Trophoblast cell (in vitro differentiated cells and primary cell): ENCODE data around the gene ARHGAP42.

Experiments used
- DNase-seq, 2 donors: peaks; one replicate each; pipeline ENCODE4 v3.0.0-alpha.2; 2016
- H2AFZ ChIP-seq: 2 replicates; pipeline ENCODE4 v1.6.1; 2013; ENCODE audit warnings: low read length, moderate library complexity, mild to moderate bottlenecking; ENCODE audit not compliant: insufficient read depth, poor library complexity
- H2AK5ac ChIP-seq: 2 replicates; pipeline ENCODE4 v1.6.1; 2013; ENCODE audit warnings: mild to moderate bottlenecking, low read length
- H2BK120ac ChIP-seq: 2 replicates; pipeline ENCODE4 v1.6.1; 2013; ENCODE audit warnings: low read length, mild to moderate bottlenecking, moderate library complexity; ENCODE audit not compliant: insufficient read depth, poor library complexity
- H2BK12ac ChIP-seq: 2 replicates; pipeline ENCODE4 v1.6.1; 2013; ENCODE audit warnings: mild to moderate bottlenecking, low read length, moderate library complexity
- H2BK5ac ChIP-seq: 2 replicates; pipeline ENCODE4 v1.6.1; 2013; ENCODE audit warnings: low read length, low read depth, moderate library complexity, mild to moderate bottlenecking; ENCODE audit not compliant: poor library complexity
- H3K14ac ChIP-seq: 2 replicates; pipeline ENCODE4 v1.6.1; 2013; ENCODE audit warnings: mild to moderate bottlenecking, low read length
- H3K18ac ChIP-seq: 2 replicates; pipeline ENCODE4 v1.6.1; 2013; ENCODE audit warnings: mild to moderate bottlenecking, low read length
- H3K23ac ChIP-seq: 2 replicates; pipeline ENCODE4 v1.6.1; 2013; ENCODE audit warnings: low read length
- H3K27ac ChIP-seq: 2 replicates; pipeline ENCODE4 v1.5.1; 2013; ENCODE audit warnings: low read depth, mild to moderate bottlenecking, inconsistent platforms, low read length, moderate library complexity
- H3K27me3 ChIP-seq: 2 replicates; pipeline ENCODE4 v1.6.1; 2013; ENCODE audit warnings: inconsistent platforms, mild to moderate bottlenecking, low read length, moderate library complexity; ENCODE audit not compliant: insufficient read depth
- H3K36me3 ChIP-seq, 2 experiments: 1 replicate in 1 of 2; 2 replicates in 1 of 2; pipeline ENCODE4 v1.6.1; 2013; ENCODE audit warnings: low read length in 2 of 2, mild to moderate bottlenecking in 2 of 2, moderate library complexity in 1 of 2; ENCODE audit not compliant: insufficient read depth in 2 of 2, control insufficient read depth in 1 of 2
- H3K4ac ChIP-seq: 2 replicates; pipeline ENCODE4 v1.6.1; 2013; ENCODE audit warnings: low read depth, mild to moderate bottlenecking, low read length, moderate library complexity
- H3K4me1 ChIP-seq, 2 experiments: 1 replicate in 1 of 2; 2 replicates in 1 of 2; pipeline ENCODE4 v1.6.1; 2013; ENCODE audit warnings: low read length in 2 of 2, mild to moderate bottlenecking in 2 of 2, moderate library complexity in 1 of 2; ENCODE audit not compliant: insufficient read depth in 2 of 2, control insufficient read depth in 1 of 2
- H3K4me2 ChIP-seq: 2 replicates; pipeline ENCODE4 v1.6.1; 2013; ENCODE audit warnings: inconsistent platforms, mild to moderate bottlenecking, low read length, moderate library complexity
- H3K4me3 ChIP-seq: 2 replicates; pipeline ENCODE4 v1.5.1; 2013; ENCODE audit warnings: mild to moderate bottlenecking, low read depth, low read length, inconsistent platforms
- H3K79me1 ChIP-seq: one replicate; pipeline ENCODE4 v1.6.1; 2013; ENCODE audit warnings: low read length
- H3K79me2 ChIP-seq: 2 replicates; pipeline ENCODE4 v1.6.1; 2013; ENCODE audit warnings: low read length, mild to moderate bottlenecking; ENCODE audit not compliant: control insufficient read depth, insufficient read depth, poor library complexity
- H3K9ac ChIP-seq: 2 replicates; pipeline ENCODE4 v1.6.1; 2013; ENCODE audit warnings: mild to moderate bottlenecking, low read length
- H3K9me3 ChIP-seq: 2 replicates; pipeline ENCODE4 v1.6.1; 2013; ENCODE audit warnings: low read depth, mild to moderate bottlenecking, control low read depth, inconsistent platforms, low read length; ENCODE audit not compliant: insufficient read depth
- H4K12ac ChIP-seq: 2 replicates; pipeline ENCODE4 v1.6.1; 2013; ENCODE audit warnings: low read depth, mild to moderate bottlenecking, low read length, moderate library complexity
- H4K8ac ChIP-seq: 2 replicates; pipeline ENCODE4 v1.6.1; 2013; ENCODE audit warnings: low read depth, mild to moderate bottlenecking, low read length, moderate library complexity
- H4K91ac ChIP-seq: one replicate; pipeline ENCODE4 v1.6.1; 2013; ENCODE audit warnings: low read depth, mild to moderate bottlenecking, low read length, moderate library complexity
- WGBS: extraction: QIAGEN DNeasy Blood & Tissue Kit; methylation state at CpG from one replicate; pipeline ENCODE4 v1.1.7; 2013; ENCODE audit warnings: missing lambda C conversion rate; ENCODE audit not compliant: insufficient read length, insufficient coverage; ENCODE audit errors: extremely low coverage; 5-methylcytosine and 5-hydroxymethylcytosine counted together

Gene ARHGAP42

GRCh38 chr11:100820621-100821020, 133.5 kb downstream of the ARHGAP42 start:
- H3K23ac ChIP-seq, result no peak overlapping the region
- no peaks in the 10 kb centered on the region for H3K79me1 ChIP-seq
- H3K9me3 ChIP-seq, result no peaks in the 10 kb centered on the region
- H3K79me2 ChIP-seq, result no peaks in the 10 kb centered on the region
- H4K91ac ChIP-seq, result no peak overlapping the region
- H3K4ac ChIP-seq, result no peak overlapping the region
- no peak overlapping the region for H2AK5ac ChIP-seq
- H3K4me1 ChIP-seq, result no peaks in the 10 kb centered on the region
- no peak overlapping the region for H3K4me3 ChIP-seq
- no peak overlapping the region for H2BK12ac ChIP-seq
- H2BK5ac ChIP-seq, result no peak overlapping the region
- no peak overlapping the region for H4K8ac ChIP-seq
- no peak overlapping the region for H4K12ac ChIP-seq
- no peak overlapping the region for H2AFZ ChIP-seq
- H2BK120ac ChIP-seq, result no peak overlapping the region
- H3K14ac ChIP-seq, result no peak overlapping the region
- no CpG with 5 or more reads among the region's 4 CpGs for WGBS
- H3K27me3 ChIP-seq, result no peaks in the 10 kb centered on the region
- H3K36me3 ChIP-seq, result no peaks in the 10 kb centered on the region
- no peak for DNase-seq
- H3K4me2 ChIP-seq, result no peak overlapping the region
- H3K9ac ChIP-seq, result no peak overlapping the region
- H3K27ac ChIP-seq, result no peak overlapping the region
- no peak overlapping the region for H3K18ac ChIP-seq

- H2AK5ac ChIP-seq, result no peak overlapping the region
- no peak overlapping the region for H3K4me3 ChIP-seq
- no peak overlapping the region for H4K12ac ChIP-seq
- H3K27me3 ChIP-seq, result no peaks in the 10 kb centered on the region
- H2BK12ac ChIP-seq, result no peak overlapping the region
- H4K8ac ChIP-seq, result no peak overlapping the region
- H3K4me1 ChIP-seq, result no peaks in the 10 kb centered on the region
- H3K4ac ChIP-seq, result no peak overlapping the region
- no peak overlapping the region for H3K4me2 ChIP-seq
- no peaks in the 10 kb centered on the region for H3K79me1 ChIP-seq
- H2BK120ac ChIP-seq, result no peak overlapping the region
- H3K27ac ChIP-seq, result no peak overlapping the region
- no peaks in the 10 kb centered on the region for H3K79me2 ChIP-seq
- H2AFZ ChIP-seq, result no peak overlapping the region
- H3K36me3 ChIP-seq, result no peaks in the 10 kb centered on the region
- no peak for DNase-seq
- no peak overlapping the region for H3K14ac ChIP-seq
- WGBS, result no CpG with 5 or more reads among the region's 2 CpGs
- H4K91ac ChIP-seq, result no peak overlapping the region
- no peaks in the 10 kb centered on the region for H3K9me3 ChIP-seq
- no peak overlapping the region for H3K18ac ChIP-seq
- H3K9ac ChIP-seq, result no peak overlapping the region
- H2BK5ac ChIP-seq, result no peak overlapping the region
- no peak overlapping the region for H3K23ac ChIP-seq
Observed at GRCh38 chr11:100821198-100821597, 134.1 kb downstream of the ARHGAP42 start.

GRCh38 chr11:100823360-100823759, 136.3 kb downstream of the ARHGAP42 start:
- Histone ChIP-seq H4K12ac (no peak overlapping the region), H3K9me3 (no peaks in the 10 kb centered on the region), H2BK5ac (no peak overlapping the region), H3K36me3 (no peaks in the 10 kb centered on the region), H3K27ac (no peak overlapping the region), H3K9ac (no peak overlapping the region), H2AFZ (no peak overlapping the region), H3K27me3 (no peaks in the 10 kb centered on the region), H3K4me1 (peaks cover 0 to 4% of the 10 kb centered on the region in 2 experiments), H3K4me3 (no peak overlapping the region), H3K18ac (no peak overlapping the region), H3K79me2 (no peaks in the 10 kb centered on the region), H3K4ac (no peak overlapping the region), H4K8ac (no peak overlapping the region), H3K14ac (no peak overlapping the region), H4K91ac (no peak overlapping the region), H3K79me1 (no peaks in the 10 kb centered on the region), H2BK12ac (no peak overlapping the region), H3K23ac (no peak overlapping the region), H2BK120ac (no peak overlapping the region), H3K4me2 (no peak overlapping the region), H2AK5ac (no peak overlapping the region)
- WGBS, result no CpG with 5 or more reads among the region's 1 CpG
- DNase-seq, result no peak

- Histone ChIP-seq H3K18ac (no peak overlapping the region), H4K12ac (peak overlapping the region; percentile 49), H2AFZ (no peak overlapping the region), H3K14ac (no peak overlapping the region), H3K36me3 (no peaks in the 10 kb centered on the region), H2BK12ac (no peak overlapping the region), H3K4me2 (no peak overlapping the region), H3K4me1 (peaks cover 0 to 4% of the 10 kb centered on the region in 2 experiments), H4K8ac (no peak overlapping the region), H3K79me2 (no peaks in the 10 kb centered on the region), H3K23ac (no peak overlapping the region), H3K9ac (no peak overlapping the region), H3K27ac (no peak overlapping the region), H3K9me3 (no peaks in the 10 kb centered on the region), H3K4ac (no peak overlapping the region), H3K79me1 (no peaks in the 10 kb centered on the region), H2BK120ac (no peak overlapping the region), H3K27me3 (no peaks in the 10 kb centered on the region), H3K4me3 (no peak overlapping the region), H4K91ac (no peak overlapping the region), H2BK5ac (no peak overlapping the region), H2AK5ac (no peak overlapping the region)
- no CpG with 5 or more reads among the region's 4 CpGs for WGBS
- DNase-seq, result no peak
Observed at GRCh38 chr11:100824041-100824809, 137.1 kb downstream of the ARHGAP42 start.
